GM23248 (cell line): Measurements from ENCODE around the gene PLEKHM2.

Experiments used
- EZH2 ChIP-seq: fragments of 200-600 bp; sonication (generic); IDR thresholded peaks from 2 replicates; pipeline ENCODE4 v1.6.1; 2018; ENCODE audit warnings: antibody characterized with exemption, mild to moderate bottlenecking; ENCODE audit not compliant: insufficient read depth, poor library complexity, severe bottlenecking
- EZH2phosphoT487 ChIP-seq: fragments of 200-600 bp; sonication (generic); IDR thresholded peaks from 2 replicates; pipeline ENCODE4 v1.6.1; 2018; ENCODE audit warnings: antibody characterized with exemption, moderate library complexity, mild to moderate bottlenecking, low read depth; ENCODE audit not compliant: insufficient read depth

GRCh38 chr1:15669864-15670263 is 14.3 kb upstream of the PLEKHM2 start:
- TF ChIP-seq EZH2 (no peak), EZH2phosphoT487 (no peak)
